HepG2 (cell line): Measurements from ENCODE around the gene MAPK14. TPM values are rescaled to one million over a fixed set of nuclear protein-coding genes. Genes with fewer than 3 reads are reported as not detected.

Experiments used
- ATF6 ChIP-seq: sonication (generic); formaldehyde crosslinking; conservative IDR thresholded peaks from 2 replicates; pipeline ENCODE4 v1.4.0; 2020; ENCODE audit warnings: missing genetic modification reagents
- CHD2 ChIP-seq: IDR thresholded peaks from 2 replicates; pipeline ENCODE4 v1.6.1; 2011; ENCODE audit warnings: low read depth, low read length, improper control_type of control experiment
- GTF2F1 ChIP-seq: fragments of 150-350 bp; IDR thresholded peaks from 2 replicates; pipeline ENCODE4 v1.6.1; 2014; ENCODE audit warnings: low read length
- HIC2 ChIP-seq: sonication (generic); formaldehyde crosslinking; IDR thresholded peaks from 2 replicates; pipeline ENCODE4 v1.9.0; 2022; ENCODE audit warnings: low read depth, missing genetic modification reagents
- HOXA9 ChIP-seq: sonication (generic); formaldehyde crosslinking; IDR thresholded peaks from 2 replicates; pipeline ENCODE4 v1.8.1; 2022; ENCODE audit warnings: missing genetic modification reagents, mild to moderate bottlenecking, moderate library complexity, borderline replicate concordance
- JUN ChIP-seq: sonication (generic); formaldehyde crosslinking; IDR thresholded peaks from 2 replicates; pipeline ENCODE4 v1.4.0; 2020; ENCODE audit warnings: mild to moderate bottlenecking, missing genetic modification reagents
- KLF15 ChIP-seq: sonication (generic); formaldehyde crosslinking; IDR thresholded peaks from 2 replicates; pipeline ENCODE4 v1.8.1; 2023; ENCODE audit warnings: borderline replicate concordance, mild to moderate bottlenecking, inconsistent platforms, missing genetic modification reagents, mixed read lengths
- PAF1 ChIP-seq: IDR thresholded peaks from 2 replicates; pipeline ENCODE4 v1.6.1; 2016; ENCODE audit warnings: missing genetic modification reagents, missing compliant biosample characterization
- PBX3 ChIP-seq: sonication (generic); formaldehyde crosslinking; IDR thresholded peaks from 2 replicates; pipeline ENCODE4 v1.8.1; 2023; ENCODE audit warnings: missing genetic modification reagents, inconsistent platforms, borderline replicate concordance
- POGK ChIP-seq: sonication (generic); formaldehyde crosslinking; conservative IDR thresholded peaks from 2 replicates; pipeline ENCODE4 v1.8.0; 2022; ENCODE audit warnings: mild to moderate bottlenecking, moderate library complexity, missing genetic modification reagents
- POLR2AphosphoS2 ChIP-seq: IDR thresholded peaks from 2 replicates; pipeline ENCODE4 v1.6.1; 2011; ENCODE audit warnings: low read depth, low read length, improper control_type of control experiment
- RNF2 ChIP-seq: fragments of 450-650 bp; conservative IDR thresholded peaks from 2 replicates; pipeline ENCODE4 v1.6.1; 2016; ENCODE audit warnings: low read depth
- SOX5 ChIP-seq: IDR thresholded peaks from 2 replicates; pipeline ENCODE4 v1.6.1; 2016; ENCODE audit warnings: borderline replicate concordance
- SPEN ChIP-seq: sonication (generic); formaldehyde crosslinking; IDR thresholded peaks from 2 replicates; pipeline ENCODE4 v1.5.1; 2020; ENCODE audit warnings: low read depth, mild to moderate bottlenecking, missing genetic modification reagents
- THAP8 ChIP-seq: sonication (generic); formaldehyde crosslinking; IDR thresholded peaks from 2 replicates; pipeline ENCODE4 v1.5.1; 2020; ENCODE audit warnings: missing genetic modification reagents, mild to moderate bottlenecking, borderline replicate concordance
- ZBTB38 ChIP-seq: sonication (generic); formaldehyde crosslinking; IDR thresholded peaks from 2 replicates; pipeline ENCODE4 v1.5.1; 2020; ENCODE audit warnings: mild to moderate bottlenecking, missing genetic modification reagents
- ZNF317 ChIP-seq: sonication (generic); formaldehyde crosslinking; IDR thresholded peaks from 2 replicates; pipeline ENCODE4 v1.5.0; 2020; ENCODE audit warnings: mild to moderate bottlenecking, missing genetic modification reagents
- ZNF784 ChIP-seq: sonication (generic); formaldehyde crosslinking; IDR thresholded peaks from 2 replicates; pipeline ENCODE4 v1.5.1; 2020; ENCODE audit warnings: missing genetic modification reagents, mild to moderate bottlenecking, borderline replicate concordance
- ZZZ3 ChIP-seq: sonication (generic); formaldehyde crosslinking; IDR thresholded peaks from 2 replicates; pipeline ENCODE4 v1.4.0; 2020; ENCODE audit warnings: missing genetic modification reagents, mild to moderate bottlenecking, borderline replicate concordance
- polyA plus RNA-seq, 8 experiments: library from polyadenylated mRNA; depleted of rRNA in 3 of 8; stranded (reverse) in 7 of 8; unstranded in 1 of 8; fragments of >200 nt; fragmentation: Illumina TruSeq in 4 of 8; extraction: Trizol in 4 of 8; gene quantifications; 2 replicates each; pipeline versions ENCODE4 v1.2.1 to v1.2.3, GENCODE V29; 2011 to 2016; ENCODE audit warnings: low read depth in 4 of 8, missing spikeins in 1 of 8, mixed read lengths in 1 of 8; ENCODE audit not compliant: insufficient read depth in 1 of 8
- total RNA-seq, 5 experiments: library from RNA; depleted of rRNA; stranded (reverse); fragments of >200 nt; fragmentation: Illumina TruSeq; extraction: Trizol; gene quantifications; 2 replicates each; pipeline ENCODE4 v1.2.3, GENCODE V29; 2016; ENCODE audit warnings: low read depth in 1 of 5

MAPK14 gene
- total and polyA plus RNA-seq, 2 of the 13 experiments (the other 11 are each of a cell fraction or from before 2014, with no cell fraction given): 66.3 to 67.3 TPM

GRCh38 chr6:36095497-36096391 lies 68.1 kb downstream of the MAPK14 start (continued):
- TF ChIP-seq ATF6 (no peak; the same call in 1 of the 2 replicates), GTF2F1 (no peak), PAF1 (CRISPR knock-in tag) (0 out of 2 replicates have a peak, but pooled peaks have one; percentile 77), RNF2 (0 out of 2 replicates have a peak, but pooled peaks have one; percentile 30), POGK (0 out of 2 replicates have a peak, but pooled peaks have one; percentile 39), PBX3 (CRISPR knock-in tag) (no peak), SPEN (CRISPR knock-in tag) (peak; percentile 85), POLR2AphosphoS2 (no peak), THAP8 (no peak), ZZZ3 (peak; percentile 32; the same call in 1 of the 2 replicates), HOXA9 (CRISPR knock-in tag) (0 out of 2 replicates have a peak, but pooled peaks have one; percentile 23), KLF15 (CRISPR knock-in tag) (no peak), SOX5 (CRISPR knock-in tag) (peak; percentile 97), JUN (CRISPR knock-in tag) (0 out of 2 replicates have a peak, but pooled peaks have one; percentile 49), CHD2 (peak; percentile 50; the same call in 1 of the 2 replicates), ZBTB38 (peak; percentile 86), ZNF317 (CRISPR knock-in tag) (peak; percentile 78), HIC2 (CRISPR knock-in tag) (peak; percentile 80), ZNF784 (CRISPR knock-in tag) (peak; percentile 74; the same call in 1 of the 2 replicates)
